SU-DHL-6 (cell line): ENCODE data around the gene LRP1B.

Source experiments
- H2AFZ ChIP-seq: fragments of 200-600 bp; sonication (generic); 2 replicates; pipeline ENCODE4 v1.6.1; 2014; ENCODE audit warnings: low read depth, mild to moderate bottlenecking, moderate library complexity, mixed read lengths, antibody characterized with exemption, low read length; ENCODE audit not compliant: severe bottlenecking
- H3F3A ChIP-seq: fragments of 200-600 bp; shearing (Covaris generic); 2 replicates; pipeline ENCODE4 v1.6.0; 2016; ENCODE audit warnings: antibody characterized with exemption, mild to moderate bottlenecking; ENCODE audit not compliant: insufficient read depth
- H3K27ac ChIP-seq: fragments of 200-600 bp; sonication (generic); 2 replicates; pipeline ENCODE4 v1.5.1; 2016; ENCODE audit warnings: low read depth, mild to moderate bottlenecking, low read length, moderate library complexity, mixed read lengths
- H3K27me3 ChIP-seq: fragments of 200-600 bp; sonication (generic), shearing (Covaris generic); 2 replicates; pipeline ENCODE4 v1.6.0; 2014; ENCODE audit warnings: mild to moderate bottlenecking, low read length
- H3K36me3 ChIP-seq: fragments of 200-600 bp; sonication (generic); 2 replicates; pipeline ENCODE4 v1.6.1; 2014; ENCODE audit warnings: mild to moderate bottlenecking, low read length, mixed read lengths
- H3K4me2 ChIP-seq: fragments of 300-600, 200-600 bp; shearing (Covaris generic), sonication (generic); 2 replicates; pipeline ENCODE4 v1.6.0; 2014; ENCODE audit warnings: low read length, low read depth, mild to moderate bottlenecking; ENCODE audit not compliant: poor library complexity, severe bottlenecking
- H3K4me3 ChIP-seq: fragments of 200-600 bp; sonication (generic); 2 replicates; pipeline ENCODE4 v1.5.1; 2014; ENCODE audit warnings: antibody characterized with exemption, low read length, mild to moderate bottlenecking, mixed read lengths; ENCODE audit not compliant: insufficient read depth, poor library complexity, severe bottlenecking
- H3K79me2 ChIP-seq: fragments of 200-600 bp; sonication (generic); 2 replicates; pipeline ENCODE4 v1.6.1; 2014; ENCODE audit warnings: mild to moderate bottlenecking, low read length, moderate library complexity; ENCODE audit not compliant: insufficient read depth
- H3K9ac ChIP-seq: fragments of 200-600 bp; sonication (generic); 2 replicates; pipeline ENCODE4 v1.7.0; 2014; ENCODE audit warnings: mild to moderate bottlenecking, low read length
- H3K9me2 ChIP-seq: fragments of 200-600 bp; sonication (generic); replicated peaks from 2 replicates; pipeline ENCODE4 v1.6.1; 2014; ENCODE audit warnings: low read length; ENCODE audit not compliant: insufficient read depth
- H3K9me3 ChIP-seq: fragments of 200-600 bp; sonication (generic); 2 replicates; pipeline ENCODE4 v1.6.1; 2014; ENCODE audit warnings: low read length, mixed read lengths; ENCODE audit not compliant: insufficient read depth
- H4K20me1 ChIP-seq: fragments of 200-600 bp; sonication (generic); 2 replicates; pipeline ENCODE4 v1.6.1; 2014; ENCODE audit warnings: low read depth, mild to moderate bottlenecking, antibody characterized with exemption, low read length, moderate library complexity, mixed read lengths
- CTCF ChIP-seq: fragments of 200-600 bp; sonication (generic); IDR thresholded peaks from one replicate; pipeline ENCODE4 v1.5.1; 2017; ENCODE audit warnings: antibody characterized with exemption, mild to moderate bottlenecking, low read length, moderate library complexity; ENCODE audit not compliant: insufficient read depth, poor library complexity, severe bottlenecking
- EZH2phosphoT487 ChIP-seq: fragments of 200-600 bp; sonication (generic), shearing (Covaris generic); conservative IDR thresholded peaks from 2 replicates; pipeline ENCODE4 v1.6.1; 2018; ENCODE audit warnings: mild to moderate bottlenecking, antibody characterized with exemption, low read length, moderate library complexity, mixed read lengths

LRP1B gene

DNA sequence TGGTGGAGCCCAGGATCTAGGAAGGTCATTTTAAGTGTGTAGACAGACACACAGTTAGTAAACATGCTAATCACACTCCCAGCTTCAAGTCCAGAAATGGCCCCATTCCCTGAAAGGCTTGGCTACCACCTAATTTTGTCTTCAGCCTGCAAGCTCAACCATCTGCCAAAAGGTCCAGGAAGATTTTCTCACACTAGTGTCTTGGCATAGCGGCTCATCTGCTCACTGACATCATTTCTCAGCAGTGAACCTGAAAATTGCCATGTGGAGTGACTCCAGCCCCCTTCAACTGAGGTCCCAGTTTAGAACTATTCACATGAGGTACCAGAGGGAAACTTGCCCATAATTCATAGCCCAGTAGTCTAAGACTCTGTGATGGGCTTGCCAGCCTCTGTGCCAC lies 748.9 kb downstream of the LRP1B start:
- Histone ChIP-seq H3F3A (no peaks in the 10 kb centered on the region), H3K36me3 (no peaks in the 10 kb centered on the region), H3K4me3 (no peak overlapping the region), H3K9me2 (no peaks in the 10 kb centered on the region; the same call in 1 of the 2 replicates), H3K9ac (no peak overlapping the region), H3K9me3 (no peaks in the 10 kb centered on the region), H3K79me2 (no peaks in the 10 kb centered on the region), H3K4me2 (no peak overlapping the region), H2AFZ (no peak overlapping the region), H3K27ac (no peak overlapping the region), H4K20me1 (no peaks in the 10 kb centered on the region), H3K27me3 (no peaks in the 10 kb centered on the region)
- no peak for TF ChIP-seq EZH2phosphoT487
- TF ChIP-seq CTCF, result no peak

DNA sequence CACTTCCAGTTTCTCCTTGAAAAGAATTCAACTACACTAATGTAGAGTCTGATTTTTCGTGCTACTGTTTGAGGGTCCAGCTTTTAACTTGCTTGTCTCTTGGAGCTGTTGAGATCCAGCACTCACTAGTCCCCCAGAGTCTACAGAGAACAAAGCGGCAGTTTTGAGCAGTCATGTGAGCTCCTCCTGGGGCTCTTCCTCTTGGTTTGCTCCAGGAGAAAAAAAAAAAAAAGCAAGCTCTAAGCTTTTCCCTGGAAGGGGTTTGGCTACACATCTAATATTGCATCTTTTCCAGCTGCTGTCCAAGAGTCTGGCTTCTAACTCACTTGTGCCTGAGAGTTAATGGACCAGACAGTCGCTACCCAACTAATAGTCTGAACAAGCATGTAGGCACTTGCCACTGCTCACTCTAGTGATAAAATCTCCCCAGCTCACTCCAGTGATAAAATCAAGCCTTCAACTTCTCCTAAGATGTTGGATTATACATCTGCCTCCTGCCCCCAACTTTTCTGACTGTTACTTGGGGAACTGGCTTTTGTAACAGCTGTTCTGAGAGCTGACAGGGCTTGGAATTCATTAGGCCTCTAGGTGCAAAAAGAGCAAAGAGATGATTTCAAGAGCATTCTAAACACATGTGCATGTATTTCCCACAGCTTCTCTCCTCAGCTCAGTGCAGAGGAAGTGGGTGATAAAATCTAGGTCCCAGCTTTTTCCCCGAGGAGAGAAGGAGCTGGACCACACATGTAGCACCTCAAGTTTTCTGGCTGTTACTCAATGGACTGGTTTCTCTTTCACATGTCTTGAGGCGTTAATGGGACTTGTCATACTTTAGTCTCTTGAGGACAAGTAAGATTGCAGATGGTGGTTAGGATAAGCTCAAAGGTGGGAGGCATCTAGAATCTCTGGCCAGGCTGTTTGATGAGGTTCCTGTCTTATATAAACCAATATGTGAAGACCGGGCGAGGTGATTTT lies 750.5 kb downstream of the LRP1B start:
- Histone ChIP-seq H2AFZ (no peak overlapping the region), H4K20me1 (no peaks in the 10 kb centered on the region), H3K9me3 (no peaks in the 10 kb centered on the region), H3K27ac (no peak overlapping the region), H3K36me3 (no peaks in the 10 kb centered on the region), H3K9ac (no peak overlapping the region), H3K79me2 (no peaks in the 10 kb centered on the region), H3K4me3 (no peak overlapping the region), H3K27me3 (no peaks in the 10 kb centered on the region), H3K4me2 (no peak overlapping the region), H3K9me2 (no peaks in the 10 kb centered on the region; the same call in 1 of the 2 replicates), H3F3A (no peaks in the 10 kb centered on the region)
- TF ChIP-seq EZH2phosphoT487, result no peak

DNA sequence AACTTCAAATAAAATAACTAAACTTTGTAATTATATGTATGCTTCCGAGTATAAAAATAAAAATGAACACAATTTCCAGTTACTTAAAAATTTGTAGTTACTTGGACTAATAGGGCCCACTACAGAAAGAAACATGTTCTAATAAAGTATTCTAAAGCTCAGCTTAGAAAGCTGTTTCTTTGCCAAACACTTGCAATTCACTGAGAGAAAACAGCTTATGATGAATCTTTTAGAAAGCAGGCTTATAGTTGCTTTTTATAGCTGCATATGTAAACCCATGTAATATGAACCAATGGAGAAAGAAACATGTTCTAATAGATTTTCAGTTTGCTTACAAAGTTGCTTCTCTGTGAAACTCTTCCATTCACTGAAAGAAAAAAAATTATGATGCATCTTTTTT lies 766.0 kb downstream of the LRP1B start:
- Histone ChIP-seq H3K9me2 (no peaks in the 10 kb centered on the region), H3K9me3 (no peaks in the 10 kb centered on the region), H3F3A (no peaks in the 10 kb centered on the region), H3K4me3 (no peak overlapping the region), H3K36me3 (no peaks in the 10 kb centered on the region), H2AFZ (no peak overlapping the region), H3K9ac (no peak overlapping the region), H3K4me2 (no peak overlapping the region), H3K27me3 (no peaks in the 10 kb centered on the region), H3K27ac (no peak overlapping the region), H3K79me2 (no peaks in the 10 kb centered on the region), H4K20me1 (no peaks in the 10 kb centered on the region)
- TF ChIP-seq EZH2phosphoT487, result no peak
- no peak for TF ChIP-seq CTCF

GRCh38 chr2:141362311-141362710 lies 768.5 kb downstream of the LRP1B start:
- Histone ChIP-seq H3K9me2 (no peaks in the 10 kb centered on the region), H3K27ac (no peak overlapping the region), H3K36me3 (no peaks in the 10 kb centered on the region), H3F3A (no peaks in the 10 kb centered on the region), H3K27me3 (no peaks in the 10 kb centered on the region), H3K9ac (no peak overlapping the region), H3K79me2 (no peaks in the 10 kb centered on the region), H3K9me3 (no peaks in the 10 kb centered on the region), H3K4me3 (no peak overlapping the region), H2AFZ (no peak overlapping the region), H4K20me1 (no peaks in the 10 kb centered on the region), H3K4me2 (no peak overlapping the region)
- TF ChIP-seq EZH2phosphoT487, result no peak
- no peak for TF ChIP-seq CTCF
